Thyroid gland (tissue), 4 donors: ENCODE measurements around the gene NOS2. TPM values are rescaled to one million over a fixed set of nuclear protein-coding genes. Genes with fewer than 3 reads are reported as not detected.
"Not testable (repeated sequence)": the region's sequence is repeated elsewhere in the genome, so short reads cannot be mapped to it uniquely, and the experiment has no call there.

Source experiments
- DNase-seq, 2 donors: peaks; one replicate each; pipeline ENCODE4 v3.0.0-alpha.2; 2019
- H3K27ac ChIP-seq, 3 donors: fragments of 200-600 bp; sonication (generic); 1 replicate in 2 of 3; 2 replicates in 1 of 3; pipeline ENCODE4 v1.5.1; 2016 to 2019; ENCODE audit warnings: mild to moderate bottlenecking in 1 of 3, moderate library complexity in 1 of 3
- H3K27me3 ChIP-seq: fragments of 200-600 bp; sonication (generic); one replicate; pipeline ENCODE4 v1.5.1; 2019
- H3K36me3 ChIP-seq, 2 donors: fragments of 200-600 bp; sonication (generic); one replicate each; pipeline ENCODE4 v1.5.1; 2016 to 2019
- H3K4me1 ChIP-seq, 2 donors: fragments of 200-600 bp; sonication (generic); one replicate each; pipeline ENCODE4 v1.5.1; 2017 to 2019
- H3K4me3 ChIP-seq, 3 donors: fragments of 200-600 bp; sonication (generic); replicated peaks in 1 of 3; 1 replicate in 2 of 3; 2 replicates in 1 of 3; pipeline ENCODE4 v1.5.1; 2016; ENCODE audit warnings: mild to moderate bottlenecking in 1 of 3
- H3K9me3 ChIP-seq: fragments of 200-600 bp; sonication (generic); one replicate; pipeline ENCODE4 v1.5.1; 2017
- POLR2A ChIP-seq, 2 donors: fragments of 450-650 bp; IDR thresholded peaks; one replicate each; pipeline ENCODE4 v1.6.1; 2017; ENCODE audit warnings: antibody characterized with exemption in 2 of 2, mild to moderate bottlenecking in 2 of 2, moderate library complexity in 1 of 2
- WGBS, 2 donors: methylation state at CpG; one replicate each; pipeline ENCODE4 v1.1.5; 2017; 5-methylcytosine and 5-hydroxymethylcytosine counted together
- intact Hi-C: fragments of 100-400 bp; cut with DNase I; formaldehyde crosslinking; loops from one replicate; pipeline ENCODE4 v1.15.1; 2023
- total RNA-seq, 4 donors: library from RNA; depleted of rRNA; stranded (reverse); fragments of >200 nt; gene quantifications; one replicate each; pipeline ENCODE4 v1.2.3, GENCODE V29; 2016
- TF ChIP-seq, protein P1 (sequence below), 6 experiments: fragments of 200-600 bp in 3 of 6; fragments of 450-650 bp in 3 of 6; sonication (generic) in 3 of 6; IDR thresholded peaks; one replicate each; pipeline ENCODE4 v1.5.1; 2016 to 2019; ENCODE audit warnings: antibody characterized with exemption in 6 of 6, mild to moderate bottlenecking in 2 of 6, inconsistent platforms in 1 of 6, moderate library complexity in 1 of 6

Gene NOS2
- 1 to 10 TPM in 1 of 4 donors, under 1 TPM in 1, not detected in 2; 0.22 to 1.1 TPM for total RNA-seq

DNA sequence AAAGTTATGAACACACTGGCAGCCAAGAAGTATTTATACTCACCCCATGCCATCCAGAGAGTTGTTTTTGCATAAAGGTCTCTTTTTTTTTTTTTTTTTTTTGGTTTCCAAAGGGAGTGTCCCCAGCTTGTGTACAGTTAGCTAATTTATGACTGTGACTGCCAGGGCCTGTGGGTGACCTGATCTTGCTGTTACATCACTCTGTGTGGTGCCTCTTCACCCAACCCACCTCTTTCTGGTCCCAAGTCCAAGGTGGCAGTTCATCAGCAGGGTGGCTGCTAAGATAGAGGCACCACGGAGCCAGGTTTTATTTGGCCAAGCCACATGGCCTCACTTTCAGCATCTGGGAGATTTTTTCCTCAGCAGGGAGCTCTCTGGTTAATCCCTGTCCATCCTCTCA, at the start of gene NOS2:
Gene NOS2, minus strand, starts transcription at position 8 of the 400 bp plus-strand sequence. CDS start 1,720 bp downstream, outside the sequence.
- WGBS, 2 donors: 25 to 42% methylated on average over 1 of the region's 1 CpG
- Histone ChIP-seq H3K4me3 (no peak within 1 kb of the TSS), H3K4me1 (no peaks in the 10 kb centered on the region), H3K36me3 (no peaks in the 10 kb centered on the region), H3K9me3 (no peaks in the 10 kb centered on the region), H3K27me3 (no peaks in the 10 kb centered on the region), H3K27ac (no peak within 1 kb of the TSS)
- no peak for TF ChIP-seq POLR2A (IDR thresholded peaks at IDR 0.05)
- TF ChIP-seq, protein P1, sequence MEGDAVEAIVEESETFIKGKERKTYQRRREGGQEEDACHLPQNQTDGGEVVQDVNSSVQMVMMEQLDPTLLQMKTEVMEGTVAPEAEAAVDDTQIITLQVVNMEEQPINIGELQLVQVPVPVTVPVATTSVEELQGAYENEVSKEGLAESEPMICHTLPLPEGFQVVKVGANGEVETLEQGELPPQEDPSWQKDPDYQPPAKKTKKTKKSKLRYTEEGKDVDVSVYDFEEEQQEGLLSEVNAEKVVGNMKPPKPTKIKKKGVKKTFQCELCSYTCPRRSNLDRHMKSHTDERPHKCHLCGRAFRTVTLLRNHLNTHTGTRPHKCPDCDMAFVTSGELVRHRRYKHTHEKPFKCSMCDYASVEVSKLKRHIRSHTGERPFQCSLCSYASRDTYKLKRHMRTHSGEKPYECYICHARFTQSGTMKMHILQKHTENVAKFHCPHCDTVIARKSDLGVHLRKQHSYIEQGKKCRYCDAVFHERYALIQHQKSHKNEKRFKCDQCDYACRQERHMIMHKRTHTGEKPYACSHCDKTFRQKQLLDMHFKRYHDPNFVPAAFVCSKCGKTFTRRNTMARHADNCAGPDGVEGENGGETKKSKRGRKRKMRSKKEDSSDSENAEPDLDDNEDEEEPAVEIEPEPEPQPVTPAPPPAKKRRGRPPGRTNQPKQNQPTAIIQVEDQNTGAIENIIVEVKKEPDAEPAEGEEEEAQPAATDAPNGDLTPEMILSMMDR (IDR thresholded peaks at IDR 0.05): no peak
- intact Hi-C loops: no loop called here
- no peak for DNase-seq

DNA sequence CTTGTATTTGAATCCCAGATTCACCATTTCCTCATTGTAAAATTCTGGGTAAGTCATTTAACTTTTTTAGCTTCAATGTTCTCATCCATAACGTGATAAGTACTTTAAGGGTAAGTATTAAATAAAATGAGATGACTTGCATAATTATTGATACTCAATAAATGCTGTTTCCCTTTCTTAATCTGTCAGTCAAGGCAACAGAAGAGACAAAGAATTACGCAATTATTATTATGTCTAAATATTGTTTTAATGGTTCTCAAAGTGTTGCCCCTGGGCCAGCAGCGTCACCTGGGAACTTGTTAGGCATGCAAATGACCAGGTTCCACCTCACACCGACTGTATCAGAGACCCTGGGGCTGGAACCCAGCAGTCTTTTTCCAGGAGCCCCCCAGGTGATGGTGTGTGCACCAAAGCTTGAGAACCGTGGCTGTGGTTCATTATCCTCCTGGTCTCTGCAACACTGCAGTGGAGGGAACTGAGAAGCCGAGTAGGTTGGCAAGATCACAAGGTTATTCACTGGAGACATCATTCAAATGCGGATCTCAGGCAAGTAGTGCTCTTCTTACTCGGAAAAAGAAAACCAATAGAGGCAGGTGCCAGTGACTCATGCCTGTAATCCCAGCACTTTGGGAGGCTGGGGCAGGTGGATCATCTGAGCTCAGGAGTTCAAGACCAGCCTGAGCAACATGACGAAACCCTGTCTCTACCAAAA, 49.3 kb upstream of the NOS2 start:
- no peaks in the 10 kb centered on the region for H3K9me3 ChIP-seq
- TF ChIP-seq POLR2A (IDR thresholded peaks at IDR 0.05): no peak
- TF ChIP-seq, protein P1 (IDR thresholded peaks at IDR 0.05): no peak

DNA sequence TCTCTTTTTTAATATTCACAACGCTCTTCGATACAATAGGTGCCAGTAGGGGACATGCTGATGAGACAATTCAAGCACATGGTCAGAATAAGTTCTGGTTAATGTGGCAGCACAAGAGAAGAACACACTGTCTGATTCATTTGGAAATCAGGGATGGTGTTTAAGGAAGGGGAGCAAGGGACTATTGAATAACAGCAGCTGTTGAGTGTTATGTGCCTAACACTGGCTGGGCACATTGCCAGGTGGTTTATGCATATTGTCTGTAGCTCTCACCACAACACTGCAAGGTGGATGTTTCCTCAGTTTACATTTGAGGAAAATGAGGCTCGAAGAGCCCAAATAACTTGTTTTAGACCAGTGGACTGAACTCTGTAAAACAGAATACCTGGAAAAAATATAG, 48.6 kb upstream of the NOS2 start:
- Histone ChIP-seq H3K4me1 (no peaks in the 10 kb centered on the region), H3K9me3 (no peaks in the 10 kb centered on the region), H3K36me3 (no peaks in the 10 kb centered on the region), H3K4me3 (no peak overlapping the region), H3K27me3 (no peaks in the 10 kb centered on the region), H3K27ac (no peak overlapping the region)
- WGBS, 2 donors: 93 to 94% methylated on average over 3 of the region's 3 CpGs
- no peak for DNase-seq
- TF ChIP-seq POLR2A (IDR thresholded peaks at IDR 0.05): no peak
- TF ChIP-seq, protein P1 (IDR thresholded peaks at IDR 0.05): no peak
- intact Hi-C loops: no loop called here

More for the DNA sequence above, 49.3 kb upstream of the NOS2 start:
- WGBS, 2 donors: 81% methylated on average over 9 of the region's 9 CpGs
- DNase-seq: no peak
- intact Hi-C loops: no loop called here
- Histone ChIP-seq H3K27me3 (no peaks in the 10 kb centered on the region), H3K4me1 (no peaks in the 10 kb centered on the region), H3K27ac (no peak overlapping the region), H3K36me3 (no peaks in the 10 kb centered on the region), H3K4me3 (no peak overlapping the region)

DNA sequence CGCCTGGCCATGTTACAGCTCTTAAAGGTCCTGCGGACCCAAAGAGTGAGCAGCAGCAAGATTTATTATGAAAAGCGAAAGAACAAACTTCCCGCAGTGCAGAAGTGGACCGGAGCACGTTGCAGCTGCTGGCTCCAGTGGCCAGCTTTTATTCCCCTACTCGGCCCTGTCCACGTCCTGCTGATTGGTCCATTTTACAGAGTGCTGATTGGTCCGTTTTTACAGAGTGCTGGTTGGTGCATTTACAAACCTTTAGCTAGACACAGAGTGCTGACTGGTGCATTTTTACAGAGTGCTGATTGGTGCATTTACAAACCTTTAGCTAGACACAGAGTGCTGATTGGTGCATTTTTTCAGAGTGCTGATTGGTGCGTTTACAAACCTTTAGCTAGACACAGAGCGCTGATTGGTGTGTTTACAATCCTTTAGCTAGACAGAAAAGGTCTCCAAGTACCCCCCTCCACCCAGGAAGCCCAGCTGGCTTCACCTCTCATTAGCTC, 46.5 kb upstream of the NOS2 start:
- DNase-seq, H3K4me3 ChIP-seq, H3K4me1 ChIP-seq, H3K27ac ChIP-seq, intact Hi-C loops, H3K36me3 ChIP-seq, H3K9me3 ChIP-seq, H3K27me3 ChIP-seq: not testable (repeated sequence)
- 83 to 94% methylated on average over 11 of the region's 11 CpGs for whole genome bisulfite sequencing, 2 donors

DNA sequence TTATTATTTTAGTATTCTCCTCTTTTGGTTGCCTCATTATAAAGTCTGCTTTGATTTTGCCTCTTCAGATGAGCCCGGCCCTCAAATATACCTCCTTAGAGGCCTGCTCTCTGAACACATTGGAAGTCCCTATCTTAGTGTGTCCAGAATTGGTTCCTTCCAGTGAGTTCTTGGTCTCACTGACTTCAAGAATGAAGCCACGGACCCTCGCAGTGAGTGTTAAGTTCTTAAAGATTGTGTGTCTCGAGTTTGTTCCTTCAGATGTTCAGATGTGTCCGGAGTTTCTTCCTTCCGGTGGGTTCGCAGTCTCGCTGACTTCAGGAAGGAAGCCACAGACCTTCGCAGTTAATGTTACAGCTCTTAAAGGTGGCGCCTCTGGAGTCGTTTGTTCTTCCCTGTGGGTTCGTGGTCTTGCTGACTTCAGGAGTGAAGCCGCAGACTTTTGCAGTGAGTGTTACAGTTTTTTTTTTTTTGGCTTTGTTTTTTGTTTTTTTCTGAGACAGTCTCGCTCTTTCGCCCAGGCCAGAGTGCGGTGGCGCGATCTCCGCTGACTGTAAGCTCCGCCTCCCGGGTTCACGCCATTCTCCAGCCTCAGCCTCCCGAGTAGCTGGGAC, 45.8 kb upstream of the NOS2 start:
- intact Hi-C loops: no loop called here
- no peak overlapping the region for H3K27ac ChIP-seq
- no peak overlapping the region for H3K4me3 ChIP-seq
- 82 to 89% methylated on average over 23 of the region's 23 CpGs for WGBS, 2 donors
- no peaks in the 10 kb centered on the region for H3K27me3 ChIP-seq
- DNase-seq: no peak
- TF ChIP-seq POLR2A (IDR thresholded peaks at IDR 0.05): no peak
- TF ChIP-seq, protein P1 (IDR thresholded peaks at IDR 0.05): no peak
- peaks cover 2 to 3% of the 10 kb centered on the region in 2 donors for H3K4me1 ChIP-seq
- H3K36me3 ChIP-seq: no peaks in the 10 kb centered on the region
- no peaks in the 10 kb centered on the region for H3K9me3 ChIP-seq
